SU-DHL-6 (cell line): ENCODE results near the gene GAS2L2.

Experiments
- EZH2phosphoT487 ChIP-seq: fragments of 200-600 bp; sonication (generic), shearing (Covaris generic); conservative IDR thresholded peaks from 2 replicates; pipeline ENCODE4 v1.6.1; 2018; ENCODE audit warnings: mild to moderate bottlenecking, antibody characterized with exemption, low read length, moderate library complexity, mixed read lengths
- TF ChIP-seq, protein P1 (sequence below): fragments of 200-600 bp; sonication (generic); IDR thresholded peaks from one replicate; pipeline ENCODE4 v1.5.1; 2017; ENCODE audit warnings: antibody characterized with exemption, mild to moderate bottlenecking, low read length, moderate library complexity; ENCODE audit not compliant: insufficient read depth, poor library complexity, severe bottlenecking

DNA sequence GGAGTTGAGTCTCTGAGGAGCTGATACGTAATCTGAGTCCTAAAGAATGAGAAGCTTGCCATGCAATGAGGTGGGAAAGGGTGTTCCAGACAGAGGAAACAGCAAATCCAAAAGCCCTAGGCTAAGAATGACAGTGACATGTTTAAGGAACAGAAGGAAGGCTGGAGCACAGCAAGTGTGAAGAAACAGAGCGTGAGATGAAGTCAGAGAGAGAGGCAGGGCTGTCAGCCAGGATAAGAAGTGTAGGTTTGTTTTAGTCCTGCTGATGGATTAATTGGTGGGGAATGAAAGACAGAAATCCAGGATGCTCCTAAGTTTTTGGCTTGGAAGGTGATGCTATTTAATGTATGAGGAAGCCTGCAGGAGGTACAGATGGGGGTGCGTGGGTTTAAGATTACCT lies 27.9 kb upstream of the GAS2L2 start:
- TF ChIP-seq, protein P1, sequence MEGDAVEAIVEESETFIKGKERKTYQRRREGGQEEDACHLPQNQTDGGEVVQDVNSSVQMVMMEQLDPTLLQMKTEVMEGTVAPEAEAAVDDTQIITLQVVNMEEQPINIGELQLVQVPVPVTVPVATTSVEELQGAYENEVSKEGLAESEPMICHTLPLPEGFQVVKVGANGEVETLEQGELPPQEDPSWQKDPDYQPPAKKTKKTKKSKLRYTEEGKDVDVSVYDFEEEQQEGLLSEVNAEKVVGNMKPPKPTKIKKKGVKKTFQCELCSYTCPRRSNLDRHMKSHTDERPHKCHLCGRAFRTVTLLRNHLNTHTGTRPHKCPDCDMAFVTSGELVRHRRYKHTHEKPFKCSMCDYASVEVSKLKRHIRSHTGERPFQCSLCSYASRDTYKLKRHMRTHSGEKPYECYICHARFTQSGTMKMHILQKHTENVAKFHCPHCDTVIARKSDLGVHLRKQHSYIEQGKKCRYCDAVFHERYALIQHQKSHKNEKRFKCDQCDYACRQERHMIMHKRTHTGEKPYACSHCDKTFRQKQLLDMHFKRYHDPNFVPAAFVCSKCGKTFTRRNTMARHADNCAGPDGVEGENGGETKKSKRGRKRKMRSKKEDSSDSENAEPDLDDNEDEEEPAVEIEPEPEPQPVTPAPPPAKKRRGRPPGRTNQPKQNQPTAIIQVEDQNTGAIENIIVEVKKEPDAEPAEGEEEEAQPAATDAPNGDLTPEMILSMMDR = no peak
- no peak for TF ChIP-seq EZH2phosphoT487
